ENCODE results near the gene ZNF774. TPM values are rescaled to one million over a fixed set of nuclear protein-coding genes. Genes with fewer than 3 reads are reported as not detected.

The ZNF774 gene
- total RNA-seq, 1 donor from 2014 or later, result 0.21 TPM

- intact Hi-C loops (cut with DNase I), result loop anchor here (10.0 kb wide), 1 partner anchor 299 kb away; no protein-coding TSS in a partner anchor
Observed at GRCh38 chr15:90315278-90315982, 36.7 kb upstream of the ZNF774 start.

GRCh38 chr15:90316139-90316538 is 35.9 kb upstream of the ZNF774 start:
- Histone ChIP-seq H3K27me3 (no peaks in the 10 kb centered on the region), H3K9me3 (no peaks in the 10 kb centered on the region), H3K27ac (peak overlapping the region; percentile 75 to 79), H3K4me1 (peaks cover 8 to 13% of the 10 kb centered on the region in 2 donors), H3K4me3 (peak overlapping the region in 1 of 2 donors; percentile 13), H3K36me3 (no peaks in the 10 kb centered on the region)
- DNase-seq (ENCODE audit: low spot score in 2 of 2), result peak in 1 of 2 donors; percentile 60
- TF ChIP-seq, protein P1, sequence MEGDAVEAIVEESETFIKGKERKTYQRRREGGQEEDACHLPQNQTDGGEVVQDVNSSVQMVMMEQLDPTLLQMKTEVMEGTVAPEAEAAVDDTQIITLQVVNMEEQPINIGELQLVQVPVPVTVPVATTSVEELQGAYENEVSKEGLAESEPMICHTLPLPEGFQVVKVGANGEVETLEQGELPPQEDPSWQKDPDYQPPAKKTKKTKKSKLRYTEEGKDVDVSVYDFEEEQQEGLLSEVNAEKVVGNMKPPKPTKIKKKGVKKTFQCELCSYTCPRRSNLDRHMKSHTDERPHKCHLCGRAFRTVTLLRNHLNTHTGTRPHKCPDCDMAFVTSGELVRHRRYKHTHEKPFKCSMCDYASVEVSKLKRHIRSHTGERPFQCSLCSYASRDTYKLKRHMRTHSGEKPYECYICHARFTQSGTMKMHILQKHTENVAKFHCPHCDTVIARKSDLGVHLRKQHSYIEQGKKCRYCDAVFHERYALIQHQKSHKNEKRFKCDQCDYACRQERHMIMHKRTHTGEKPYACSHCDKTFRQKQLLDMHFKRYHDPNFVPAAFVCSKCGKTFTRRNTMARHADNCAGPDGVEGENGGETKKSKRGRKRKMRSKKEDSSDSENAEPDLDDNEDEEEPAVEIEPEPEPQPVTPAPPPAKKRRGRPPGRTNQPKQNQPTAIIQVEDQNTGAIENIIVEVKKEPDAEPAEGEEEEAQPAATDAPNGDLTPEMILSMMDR (IDR thresholded peaks at IDR 0.05), result no peak
- intact Hi-C loops (cut with DNase I), result loop anchor here (10.0 kb wide), 1 partner anchor 299 kb away; no protein-coding TSS in a partner anchor

More at GRCh38 chr15:90315278-90315982, 36.7 kb upstream of the ZNF774 start:
- Histone ChIP-seq H3K27ac (peak overlapping the region; percentile 75 to 79), H3K36me3 (no peaks in the 10 kb centered on the region), H3K4me3 (peak overlapping the region in 1 of 2 donors; percentile 13), H3K4me1 (peaks cover 6 to 12% of the 10 kb centered on the region in 2 donors), H3K9me3 (no peaks in the 10 kb centered on the region), H3K27me3 (no peaks in the 10 kb centered on the region)
- TF ChIP-seq, protein P1 (IDR thresholded peaks at IDR 0.05), result no peak
- DNase-seq (ENCODE audit: low spot score in 2 of 2), result peak; percentile 33 to 90

DNA sequence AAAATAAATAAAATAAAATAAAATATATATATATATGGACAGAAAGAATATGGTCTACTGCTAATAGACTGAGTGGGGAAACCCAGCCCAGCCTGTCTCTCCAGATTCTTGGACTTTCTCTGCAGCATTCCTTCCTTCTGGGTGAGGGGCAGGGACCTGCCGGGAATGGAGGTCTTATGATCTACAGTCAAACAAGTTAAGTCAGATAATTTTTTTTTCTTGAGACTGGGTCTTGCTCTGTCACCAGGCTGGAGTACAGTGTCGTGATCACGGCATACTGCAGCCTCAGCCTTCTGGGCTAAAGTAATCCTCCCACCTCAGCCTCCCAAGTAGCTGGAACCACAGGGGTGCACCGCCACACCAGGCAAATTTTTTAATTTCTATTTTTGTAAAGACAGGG is 33.5 kb upstream of the ZNF774 start:
- Histone ChIP-seq H3K4me1 (peaks cover 8 to 13% of the 10 kb centered on the region in 2 donors), H3K9me3 (no peaks in the 10 kb centered on the region), H3K27me3 (no peaks in the 10 kb centered on the region), H3K27ac (no peak overlapping the region), H3K36me3 (no peaks in the 10 kb centered on the region), H3K4me3 (no peak overlapping the region)
- TF ChIP-seq, protein P1 (IDR thresholded peaks at IDR 0.05), result no peak
- intact Hi-C loops (cut with DNase I), result loop anchor here (10.0 kb wide), 1 partner anchor 296 kb away; no protein-coding TSS in a partner anchor
- peak in 1 of 2 donors; percentile 47 for DNase-seq (ENCODE audit: low spot score in 2 of 2)

- no peaks in the 10 kb centered on the region for H3K9me3 ChIP-seq
- TF ChIP-seq, protein P1 (IDR thresholded peaks at IDR 0.05), result peak; percentile 97 to 98 (median 98)
- H3K27me3 ChIP-seq, result no peaks in the 10 kb centered on the region
- intact Hi-C loops (cut with DNase I), result loop anchor here (1.0 to 10.0 kb wide), 5 partner anchors 27 to 565 kb away; partner anchors contain the start of genes FES and ZNF774
- peak; percentile 36 to 93 for DNase-seq (ENCODE audit: low spot score in 2 of 2)
- peaks cover 8 to 10% of the 10 kb centered on the region in 2 donors for H3K4me1 ChIP-seq
- H3K36me3 ChIP-seq, result no peaks in the 10 kb centered on the region
- H3K27ac ChIP-seq, result peak overlapping the region; percentile 44 to 65
- H3K4me3 ChIP-seq, result peak overlapping the region in 1 of 2 donors; percentile 38
Observed at GRCh38 chr15:90320062-90320884, 31.8 kb upstream of the ZNF774 start.

- Histone ChIP-seq H3K4me3 (no peak overlapping the region), H3K4me1 (peaks cover 3 to 7% of the 10 kb centered on the region in 2 donors), H3K9me3 (no peaks in the 10 kb centered on the region), H3K27ac (no peak overlapping the region), H3K36me3 (no peaks in the 10 kb centered on the region), H3K27me3 (no peaks in the 10 kb centered on the region)
- TF ChIP-seq, protein P1 (IDR thresholded peaks at IDR 0.05), result no peak
- intact Hi-C loops (cut with DNase I), result loop anchor here (1.0 to 10.0 kb wide), 5 partner anchors 28 to 564 kb away; partner anchors contain the start of genes FES and ZNF774
- no peak for DNase-seq (ENCODE audit: low spot score in 2 of 2)
Observed at GRCh38 chr15:90320885-90321278, 31.2 kb upstream of the ZNF774 start.
